ENCODE results near the gene ACKR3.

Gene ACKR3

GRCh38 chr2:236565879-236566402 lies 3.7 kb upstream of the ACKR3 start:
- Histone ChIP-seq H3K4me1 (peaks cover 90% of the 10 kb centered on the region), H3K36me3 (no peaks in the 10 kb centered on the region), H3K27ac (no peak overlapping the region), H3K4me3 (no peak overlapping the region), H3K27me3 (peaks cover 48% of the 10 kb centered on the region), H3K9me3 (no peaks in the 10 kb centered on the region), H3K4me2 (peak overlapping the region; percentile 99), H4K20me1 (no peaks in the 10 kb centered on the region; the same call in 1 of the 2 replicates), H3K9ac (no peak overlapping the region)
- no peak for TF ChIP-seq Cebpa-rat (IDR thresholded peaks at IDR 0.05)

DNA sequence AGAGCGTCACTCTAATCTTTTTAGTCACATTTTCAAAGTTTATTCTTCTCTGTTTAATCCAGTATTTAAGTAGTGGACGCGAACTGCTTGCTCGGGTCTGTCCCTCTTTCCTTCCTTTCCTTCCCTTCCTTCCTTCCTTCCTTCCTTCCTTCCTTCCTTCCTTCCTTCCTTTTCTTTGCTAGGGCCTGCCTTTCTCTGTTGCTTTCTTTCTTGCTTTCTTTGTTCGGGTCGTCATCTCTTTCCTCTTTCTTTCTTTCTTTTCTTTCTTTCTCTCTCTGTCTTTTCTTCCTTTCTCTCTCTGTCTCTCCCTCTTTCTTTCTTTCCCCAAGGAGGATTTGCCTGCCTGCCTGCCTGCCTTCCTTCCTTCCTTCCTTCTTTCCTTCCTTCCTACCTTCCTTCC lies 3.0 kb upstream of the ACKR3 start:
- H3K4me2 ChIP-seq = peak overlapping the region; percentile 99
- H3K27me3 ChIP-seq = peaks cover 49% of the 10 kb centered on the region

GRCh38 chr2:236568068-236568921 lies 1.3 kb upstream of the ACKR3 start:
- Histone ChIP-seq H3K4me1 (peaks cover 90% of the 10 kb centered on the region), H3K9ac (0 out of 2 replicates have a peak overlapping the region, but pooled peaks have one; percentile 28), H3K27me3 (peaks cover 49% of the 10 kb centered on the region), H3K4me3 (peak overlapping the region; percentile 62), H3K9me3 (no peaks in the 10 kb centered on the region), H4K20me1 (no peaks in the 10 kb centered on the region; the same call in 1 of the 2 replicates), H3K27ac (no peak overlapping the region; the same call in 1 of the 2 replicates), H3K4me2 (peak overlapping the region; percentile 99), H3K36me3 (no peaks in the 10 kb centered on the region)
- no peak for TF ChIP-seq Cebpa-rat (IDR thresholded peaks at IDR 0.05)

More for the DNA sequence above, 3.0 kb upstream of the ACKR3 start:
- TF ChIP-seq Cebpa-rat (IDR thresholded peaks at IDR 0.05) = no peak
- Histone ChIP-seq H3K9ac (no peak overlapping the region), H3K9me3 (no peaks in the 10 kb centered on the region), H3K27ac (no peak overlapping the region), H3K36me3 (no peaks in the 10 kb centered on the region), H3K4me3 (no peak overlapping the region), H3K4me1 (peaks cover 97% of the 10 kb centered on the region), H4K20me1 (no peaks in the 10 kb centered on the region; the same call in 1 of the 2 replicates)

DNA sequence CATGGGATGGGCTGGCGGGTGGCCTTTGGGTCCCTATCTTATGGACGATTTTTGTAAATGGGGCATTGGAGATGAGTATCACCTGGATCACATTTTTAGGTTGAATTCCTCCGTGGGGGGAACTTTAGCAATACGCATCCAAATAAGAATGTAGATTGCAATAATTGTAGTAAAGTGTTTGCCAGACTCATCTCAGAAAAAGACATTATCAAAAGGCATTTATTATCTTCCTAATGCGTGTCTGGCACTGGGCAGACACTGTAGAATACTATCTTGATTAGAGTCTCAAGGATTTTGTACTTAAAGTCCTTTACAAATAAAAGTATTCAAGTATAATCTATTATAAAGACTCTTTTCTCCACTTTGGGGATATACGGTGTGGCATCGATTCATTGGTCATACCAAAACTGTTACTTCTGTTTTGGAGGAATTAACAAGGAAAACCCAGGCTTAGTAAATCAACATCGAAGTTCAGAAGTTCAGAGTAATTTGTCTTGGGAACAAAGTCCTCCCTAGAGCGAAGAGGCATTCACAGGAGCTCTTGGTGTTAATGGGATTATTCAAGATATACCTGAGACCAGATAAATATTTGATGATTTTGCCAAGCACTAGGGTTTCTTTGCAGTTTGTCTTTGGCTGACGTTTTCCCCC lies 578 bp upstream of the ACKR3 start:
- no peak overlapping the region for H3K9ac ChIP-seq
- no peaks in the 10 kb centered on the region for H3K36me3 ChIP-seq
- H3K4me3 ChIP-seq = peak overlapping the region; percentile 62; the same call in 1 of the 2 replicates
- H3K27ac ChIP-seq = no peak overlapping the region
- H3K9me3 ChIP-seq = no peaks in the 10 kb centered on the region
- TF ChIP-seq Cebpa-rat (IDR thresholded peaks at IDR 0.05) = no peak
- H4K20me1 ChIP-seq = no peaks in the 10 kb centered on the region; the same call in 1 of the 2 replicates
- peaks cover 49% of the 10 kb centered on the region for H3K27me3 ChIP-seq
- peaks cover 82% of the 10 kb centered on the region for H3K4me1 ChIP-seq
- peak overlapping the region; percentile 99 for H3K4me2 ChIP-seq

DNA sequence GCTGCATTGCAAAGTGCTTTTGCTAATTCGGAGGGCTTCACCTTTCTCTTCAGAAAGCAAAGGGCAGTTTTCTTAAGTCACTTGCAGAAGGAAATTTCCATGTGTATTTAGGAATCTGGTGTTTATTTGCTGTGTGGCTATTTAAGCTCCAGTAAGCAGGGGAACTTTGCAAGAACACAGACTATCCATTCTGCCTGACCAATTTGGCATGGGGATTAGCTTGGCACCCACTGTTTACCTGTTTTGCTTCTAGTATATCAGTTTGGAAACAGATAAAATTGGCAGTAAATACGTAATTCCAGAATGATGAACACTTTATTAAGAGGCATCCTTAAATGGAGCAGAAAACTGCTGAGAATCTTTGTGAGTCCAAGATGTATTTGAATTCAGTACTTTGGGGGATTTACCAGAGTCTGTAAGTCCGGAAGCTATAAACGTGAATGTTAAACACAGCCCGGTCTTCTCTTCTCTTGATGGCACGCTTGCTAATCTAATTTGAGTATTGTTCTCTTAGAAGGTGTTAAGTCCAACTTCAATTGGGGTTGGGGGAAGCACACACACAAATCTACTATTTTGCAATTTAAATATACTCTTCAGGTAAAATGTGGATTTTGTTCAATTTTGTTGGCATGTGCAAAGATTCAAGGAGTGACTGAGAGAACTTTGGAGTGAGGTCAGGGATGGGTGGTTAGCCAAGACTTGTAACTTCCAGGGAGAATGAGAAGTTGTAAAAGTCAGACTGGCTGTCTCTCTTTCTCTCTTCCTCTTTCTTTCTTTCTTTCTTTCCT lies 650 bp downstream of the ACKR3 start:
- H3K27ac ChIP-seq = no peak overlapping the region
- TF ChIP-seq Cebpa-rat (IDR thresholded peaks at IDR 0.05) = no peak
- peaks cover 73% of the 10 kb centered on the region for H3K4me1 ChIP-seq
- H3K27me3 ChIP-seq = peaks cover 46% of the 10 kb centered on the region
- no peaks in the 10 kb centered on the region; the same call in 1 of the 2 replicates for H4K20me1 ChIP-seq
- no peaks in the 10 kb centered on the region for H3K36me3 ChIP-seq
- peak overlapping the region; percentile 99 for H3K4me2 ChIP-seq
- no peak overlapping the region; the same call in 1 of the 2 replicates for H3K9ac ChIP-seq
- H3K4me3 ChIP-seq = peak overlapping the region; percentile 32; the same call in 1 of the 2 replicates
- no peaks in the 10 kb centered on the region for H3K9me3 ChIP-seq

DNA sequence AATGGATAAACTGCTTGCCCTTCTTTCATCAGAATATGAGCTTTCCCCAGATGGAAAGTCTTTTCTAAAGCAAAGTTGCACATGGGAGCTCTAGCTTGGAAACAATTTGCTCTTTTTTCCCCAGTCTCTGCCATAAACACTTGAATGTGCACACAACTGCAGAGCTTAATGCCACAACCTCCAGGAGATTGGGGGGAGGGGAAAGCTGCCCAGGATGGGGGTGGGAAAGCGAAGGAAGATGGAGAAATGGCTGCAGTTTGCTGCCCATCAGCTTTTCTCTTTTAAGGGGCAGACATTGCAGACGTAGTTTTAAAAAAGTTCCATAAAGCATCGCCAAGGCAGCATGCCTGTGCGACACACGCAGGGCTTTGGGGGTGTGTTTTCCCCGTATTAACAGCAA lies 1.5 kb downstream of the ACKR3 start:
- Histone ChIP-seq H3K4me2 (peak overlapping the region; percentile 99), H3K27me3 (peaks cover 38% of the 10 kb centered on the region), H3K4me3 (no peak overlapping the region), H3K4me1 (peaks cover 64% of the 10 kb centered on the region), H3K36me3 (no peaks in the 10 kb centered on the region), H3K9me3 (no peaks in the 10 kb centered on the region), H3K9ac (no peak overlapping the region), H4K20me1 (no peaks in the 10 kb centered on the region; the same call in 1 of the 2 replicates), H3K27ac (no peak overlapping the region)
- TF ChIP-seq Cebpa-rat (IDR thresholded peaks at IDR 0.05) = no peak

GRCh38 chr2:236572482-236572881 lies 2.9 kb downstream of the ACKR3 start:
- peak overlapping the region; percentile 99 for H3K4me2 ChIP-seq
- TF ChIP-seq Cebpa-rat (IDR thresholded peaks at IDR 0.05) = no peak

DNA sequence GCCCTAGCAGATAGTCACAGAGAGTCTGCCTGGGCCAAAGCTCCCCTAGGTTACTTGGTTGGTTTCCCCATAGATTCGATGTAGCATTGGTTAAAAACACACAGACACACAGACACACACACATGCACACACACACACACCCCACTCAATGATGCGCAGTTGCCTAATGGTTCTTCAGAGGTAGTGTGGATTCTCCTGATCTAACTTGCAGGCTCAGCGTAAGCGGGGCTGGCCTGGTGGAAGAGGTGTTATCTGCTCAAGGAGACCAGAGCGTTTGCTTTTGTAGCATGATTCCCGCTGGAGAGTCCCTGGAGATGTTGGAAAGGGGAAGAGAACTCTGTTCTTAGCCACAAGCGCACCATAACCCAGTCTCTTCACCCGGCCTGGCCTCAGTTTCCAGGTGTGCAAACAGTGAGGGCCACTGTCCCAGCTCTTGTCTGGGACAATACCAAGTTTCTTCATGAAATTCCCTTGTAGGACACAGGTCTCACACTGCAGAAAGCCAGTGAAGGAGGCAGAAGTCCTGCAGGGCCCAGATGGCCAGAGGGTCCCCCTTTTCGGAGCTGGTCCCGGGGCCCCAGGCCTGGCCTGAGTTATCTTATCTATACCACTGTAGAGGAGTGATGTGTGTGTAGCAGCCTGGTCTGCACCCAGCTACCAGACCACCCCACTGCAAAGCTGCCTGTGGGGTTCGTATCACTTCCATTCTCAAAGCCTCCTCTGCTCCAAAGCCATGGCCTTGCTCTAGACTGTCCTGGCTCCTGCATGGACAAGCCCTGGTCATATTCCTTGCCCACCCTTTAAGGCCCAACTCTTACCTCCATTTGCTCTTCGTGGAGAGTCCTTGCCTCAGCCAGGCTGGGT lies 3.7 kb downstream of the ACKR3 start:
- no peak for TF ChIP-seq Cebpa-rat (IDR thresholded peaks at IDR 0.05)
- 0 out of 2 replicates have a peak, but pooled peaks cover 14% of the 10 kb centered on the region for H3K9me3 ChIP-seq
- H3K4me2 ChIP-seq = no peak overlapping the region
- peaks cover 43% of the 10 kb centered on the region for H3K4me1 ChIP-seq
- H3K36me3 ChIP-seq = no peaks in the 10 kb centered on the region
- H3K9ac ChIP-seq = no peak overlapping the region
- no peaks in the 10 kb centered on the region; the same call in 1 of the 2 replicates for H4K20me1 ChIP-seq
- peaks cover 16% of the 10 kb centered on the region for H3K27me3 ChIP-seq
- H3K27ac ChIP-seq = no peak overlapping the region
- no peak overlapping the region for H3K4me3 ChIP-seq

More at GRCh38 chr2:236572482-236572881, 2.9 kb downstream of the ACKR3 start:
- Histone ChIP-seq H3K9me3 (0 out of 2 replicates have a peak, but pooled peaks cover 7% of the 10 kb centered on the region), H3K36me3 (no peaks in the 10 kb centered on the region), H3K4me1 (peaks cover 51% of the 10 kb centered on the region), H3K27me3 (peaks cover 24% of the 10 kb centered on the region), H4K20me1 (no peaks in the 10 kb centered on the region; the same call in 1 of the 2 replicates), H3K27ac (no peak overlapping the region), H3K4me3 (no peak overlapping the region), H3K9ac (no peak overlapping the region)

Data from BLaER1 (cell line).